ENCODE data around the gene ARHGEF7.

Gene ARHGEF7

GRCh38 chr13:111303559-111303958, 188.4 kb downstream of the ARHGEF7 start:
- no peak for DNase-seq (ENCODE audit: low spot score)

- no peak for DNase-seq (ENCODE audit: low spot score)
These were observed 189.0 kb downstream of the ARHGEF7 start for GRCh38 chr13:111304041-111304544.

GRCh38 chr13:111304603-111305289, 189.6 kb downstream of the ARHGEF7 start:
- DNase-seq (ENCODE audit: low spot score), result no peak

GRCh38 chr13:111312944-111313590, 198.0 kb downstream of the ARHGEF7 start:
- no peak for DNase-seq (ENCODE audit: low spot score)

GRCh38 chr13:111313911-111314425, 198.9 kb downstream of the ARHGEF7 start:
- DNase-seq (ENCODE audit: low spot score), result no peak

GRCh38 chr13:111314852-111315251, 199.7 kb downstream of the ARHGEF7 start:
- DNase-seq (ENCODE audit: low spot score), result no peak

- no peak for DNase-seq (ENCODE audit: low spot score)
These were observed 200.4 kb downstream of the ARHGEF7 start for GRCh38 chr13:111315347-111315995.

- DNase-seq (ENCODE audit: low spot score), result no peak
These were observed 201.1 kb downstream of the ARHGEF7 start for GRCh38 chr13:111316161-111316730.

GRCh38 chr13:111317042-111317550, 202.0 kb downstream of the ARHGEF7 start:
- DNase-seq (ENCODE audit: low spot score), result no peak

- no peak for DNase-seq (ENCODE audit: low spot score)
These were observed 202.6 kb downstream of the ARHGEF7 start for GRCh38 chr13:111317571-111318345.

GRCh38 chr13:111318386-111318785, 203.3 kb downstream of the ARHGEF7 start:
- DNase-seq (ENCODE audit: low spot score), result no peak

GRCh38 chr13:111319521-111319920, 204.4 kb downstream of the ARHGEF7 start:
- DNase-seq (ENCODE audit: low spot score), result no peak

- no peak for DNase-seq (ENCODE audit: low spot score)
These were observed 205.1 kb downstream of the ARHGEF7 start, which contains the start of gene TEX29 for GRCh38 chr13:111319998-111320911. Gene TEX29, plus strand, starts transcription at chr13:111320642. Its CDS starts 249 bp downstream, at chr13:111320891.

GRCh38 chr13:111322001-111322915, 207.1 kb downstream of the ARHGEF7 start:
- DNase-seq (ENCODE audit: low spot score), result no peak

GRCh38 chr13:111322916-111323331, 207.8 kb downstream of the ARHGEF7 start:
- DNase-seq (ENCODE audit: low spot score), result no peak

- no peak for DNase-seq (ENCODE audit: low spot score)
These were observed 208.4 kb downstream of the ARHGEF7 start for GRCh38 chr13:111323549-111323948.

- no peak for DNase-seq (ENCODE audit: low spot score)
These were observed 209.0 kb downstream of the ARHGEF7 start for GRCh38 chr13:111323950-111324651.

GRCh38 chr13:111324736-111325135, 209.6 kb downstream of the ARHGEF7 start:
- DNase-seq (ENCODE audit: low spot score), result no peak
